ENCODE results near the gene RIN2.

The RIN2 gene

GRCh38 chr20:19767070-19767469 lies 9.0 kb downstream of the RIN2 start:
- no peak for DNase-seq (ENCODE audit: low read depth)

DNA sequence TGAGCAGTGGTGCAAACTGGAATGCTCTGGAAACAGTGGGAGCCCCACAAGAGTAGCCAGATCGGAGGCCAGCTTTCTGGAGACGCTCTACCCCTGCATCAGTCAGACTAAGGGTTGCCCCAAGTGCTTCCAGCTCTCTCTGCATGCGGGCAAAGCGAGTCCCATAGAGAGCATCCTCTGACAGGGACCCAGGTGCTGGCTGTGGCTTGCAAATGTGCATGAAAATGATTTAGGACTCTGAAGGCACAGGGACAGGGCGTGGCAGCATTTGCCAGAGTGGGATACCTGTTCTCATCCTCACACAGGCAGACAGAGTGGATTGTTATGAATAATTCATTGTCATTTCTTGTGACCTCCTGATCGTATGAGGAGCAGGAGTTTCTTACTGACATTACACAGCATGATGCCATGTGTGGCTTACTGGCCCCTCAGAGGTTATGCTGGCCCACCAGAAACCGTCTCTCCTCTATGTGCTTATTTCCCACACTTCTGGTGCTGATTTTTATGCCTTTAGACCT lies 10.3 kb downstream of the RIN2 start:
- DNase-seq (ENCODE audit: low read depth), result no peak

- DNase-seq (ENCODE audit: low read depth), result no peak
These were observed 11.4 kb downstream of the RIN2 start for GRCh38 chr20:19769507-19769906.

- no peak for DNase-seq (ENCODE audit: low read depth)
These were observed 12.3 kb downstream of the RIN2 start for GRCh38 chr20:19770375-19770774.

DNA sequence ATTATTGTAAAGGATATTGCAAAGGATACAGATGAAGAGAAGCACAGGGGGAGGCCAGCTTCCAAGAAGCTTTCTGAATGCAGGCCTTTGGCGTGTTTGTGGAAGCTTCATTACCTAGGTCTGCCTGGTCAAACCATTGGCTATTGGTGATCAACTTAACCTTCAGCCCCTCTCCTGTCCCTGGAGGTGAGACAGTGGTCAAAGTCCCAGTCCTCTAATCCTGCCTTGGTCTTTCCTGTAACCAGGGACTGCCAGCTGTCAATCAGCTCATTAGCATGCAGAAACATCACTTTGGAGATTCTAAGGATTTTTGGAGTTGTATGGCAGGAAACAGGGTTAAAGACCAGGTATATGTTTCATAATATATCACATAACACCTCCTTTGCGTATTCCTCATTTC lies 13.0 kb downstream of the RIN2 start:
- no peak for DNase-seq (ENCODE audit: low read depth)

GRCh38 chr20:19773471-19773870 lies 15.4 kb downstream of the RIN2 start:
- DNase-seq (ENCODE audit: low read depth), result no peak

DNA sequence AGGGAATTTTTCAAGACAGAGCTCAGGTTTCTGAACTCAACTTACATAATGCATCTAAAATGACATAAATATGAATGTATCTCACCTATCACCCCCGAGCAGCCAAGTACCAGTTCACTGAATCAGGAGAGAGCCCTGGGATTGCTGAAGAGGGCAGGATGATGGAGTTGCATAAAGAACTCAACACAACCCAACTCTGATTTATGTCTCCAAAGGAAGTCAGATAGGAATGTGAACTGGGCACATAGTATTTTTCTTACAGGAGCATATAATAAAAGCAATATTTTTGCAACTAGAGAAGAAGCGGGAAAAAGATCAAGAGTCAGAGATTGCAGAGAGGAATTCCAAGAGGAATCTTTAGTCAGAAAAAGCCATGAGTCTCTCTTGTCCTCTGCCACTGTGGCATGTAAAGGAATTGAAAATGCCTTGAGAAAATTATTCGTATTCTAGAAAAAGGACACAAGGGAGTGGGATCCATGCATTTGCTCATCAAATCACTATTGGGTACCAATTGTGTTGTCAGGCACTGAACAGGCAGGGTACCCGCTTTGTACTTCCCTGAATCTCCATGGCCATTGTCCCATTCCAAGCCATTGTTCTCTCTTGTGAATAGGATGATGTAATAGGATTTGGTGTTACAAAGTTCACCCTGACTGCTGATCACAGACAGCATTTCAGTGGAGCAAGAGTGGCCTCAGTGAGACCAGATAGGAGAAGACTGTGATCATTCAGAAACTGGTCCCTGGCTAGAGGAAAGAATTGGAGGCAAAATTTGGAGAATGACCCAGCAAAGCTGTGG lies 16.3 kb downstream of the RIN2 start:
- no peak for DNase-seq (ENCODE audit: low read depth)

DNA sequence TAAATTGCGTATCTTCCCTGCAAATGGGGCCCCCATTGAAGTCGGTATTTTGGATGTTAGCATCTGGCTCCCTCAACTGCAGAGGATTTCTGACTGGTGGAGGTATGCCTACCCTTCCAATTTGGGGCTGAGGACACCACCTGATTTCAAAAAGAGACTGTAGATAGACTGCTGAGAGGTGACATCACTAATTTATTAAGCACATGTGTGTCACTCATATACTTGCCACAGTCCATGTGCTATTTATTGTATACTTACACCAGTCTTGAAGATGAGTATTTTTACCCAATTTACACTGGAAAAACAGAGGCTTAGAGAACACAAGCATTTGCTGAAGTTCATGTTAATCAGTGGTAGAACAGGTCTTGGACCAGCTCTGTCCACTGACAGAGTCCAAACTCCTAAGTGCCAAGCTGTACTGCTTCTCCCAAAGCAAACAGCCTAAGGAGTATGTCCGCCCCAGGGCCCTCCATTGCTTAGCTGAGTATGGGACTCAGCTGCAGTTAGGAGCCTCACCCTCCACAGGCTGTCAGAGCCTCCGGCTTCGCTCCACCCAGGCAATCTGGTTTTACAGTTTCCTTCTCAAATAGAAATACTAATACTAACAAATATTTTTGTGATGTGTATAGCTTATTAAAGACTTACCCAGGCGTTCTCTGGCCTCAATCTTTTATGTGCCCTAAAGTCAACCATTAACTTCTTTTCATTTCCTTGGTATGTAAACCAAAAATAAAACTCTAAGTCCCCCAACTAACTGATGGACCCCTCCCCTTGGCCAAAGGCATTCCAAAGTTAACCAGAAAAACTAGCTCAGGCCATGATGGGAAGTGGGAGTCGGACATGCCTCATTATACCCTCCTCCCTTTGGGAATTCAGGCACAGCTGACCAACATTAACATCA lies 17.5 kb downstream of the RIN2 start:
- DNase-seq (ENCODE audit: low read depth), result no peak

DNA sequence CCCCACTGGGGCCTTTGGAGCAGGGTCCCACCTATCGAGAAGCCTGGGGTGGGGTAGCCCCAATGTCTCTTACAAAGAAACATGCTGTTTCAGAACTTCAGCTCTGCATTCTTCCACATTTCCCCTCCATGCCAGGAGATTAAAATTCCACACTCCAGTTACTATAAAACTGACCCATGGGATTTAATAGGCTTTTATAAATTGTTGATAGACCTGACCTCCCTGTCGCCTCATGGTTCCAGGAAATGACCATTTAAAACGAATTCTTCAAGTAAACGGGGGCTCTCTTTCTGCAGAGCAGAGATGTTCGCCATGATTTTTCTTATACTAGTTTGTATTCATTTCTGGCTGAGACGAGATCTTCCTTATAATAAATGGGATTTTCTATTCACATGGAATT lies 19.3 kb downstream of the RIN2 start:
- no peak for DNase-seq (ENCODE audit: low read depth)

- DNase-seq (ENCODE audit: low read depth), result no peak
These were observed 19.9 kb downstream of the RIN2 start for GRCh38 chr20:19777981-19778380.

GRCh38 chr20:19778404-19778803 lies 20.3 kb downstream of the RIN2 start:
- no peak for DNase-seq (ENCODE audit: low read depth)

- no peak for DNase-seq (ENCODE audit: low read depth)
These were observed 21.6 kb downstream of the RIN2 start for GRCh38 chr20:19779634-19780033.

- DNase-seq (ENCODE audit: low read depth), result no peak
These were observed 22.2 kb downstream of the RIN2 start for GRCh38 chr20:19780261-19780660.

GRCh38 chr20:19781235-19781634 lies 23.2 kb downstream of the RIN2 start:
- no peak for DNase-seq (ENCODE audit: low read depth)

DNA sequence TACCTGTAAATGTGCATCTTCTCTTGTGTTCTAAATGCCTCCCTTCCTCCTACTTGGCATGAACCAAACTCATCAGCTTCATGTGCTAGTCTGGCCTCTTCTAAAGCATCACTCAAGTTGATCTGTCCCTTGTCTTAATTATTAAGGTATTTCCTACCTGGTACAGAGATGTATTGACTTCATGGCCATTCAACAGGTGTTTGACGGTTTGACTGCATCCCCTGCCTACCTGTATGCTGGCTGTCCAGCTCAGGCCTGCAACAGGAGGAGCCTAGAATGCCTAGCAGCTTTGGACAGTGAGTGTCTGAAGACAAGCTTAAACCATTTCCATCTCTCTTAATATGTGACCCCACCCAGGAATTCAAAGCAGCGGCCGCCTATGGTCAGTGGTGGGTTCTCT lies 24.6 kb downstream of the RIN2 start:
- DNase-seq (ENCODE audit: low read depth), result no peak

- DNase-seq (ENCODE audit: low read depth), result no peak
These were observed 25.9 kb downstream of the RIN2 start for GRCh38 chr20:19783966-19784401.

GRCh38 chr20:19784511-19785172 lies 26.6 kb downstream of the RIN2 start:
- DNase-seq (ENCODE audit: low read depth), result no peak

GRCh38 chr20:19785173-19785982 lies 27.3 kb downstream of the RIN2 start:
- no peak for DNase-seq (ENCODE audit: low read depth)

- DNase-seq (ENCODE audit: low read depth), result no peak
These were observed 27.9 kb downstream of the RIN2 start for GRCh38 chr20:19785983-19786285.

GRCh38 chr20:19786311-19786710 lies 28.3 kb downstream of the RIN2 start:
- DNase-seq (ENCODE audit: low read depth), result no peak

DNA sequence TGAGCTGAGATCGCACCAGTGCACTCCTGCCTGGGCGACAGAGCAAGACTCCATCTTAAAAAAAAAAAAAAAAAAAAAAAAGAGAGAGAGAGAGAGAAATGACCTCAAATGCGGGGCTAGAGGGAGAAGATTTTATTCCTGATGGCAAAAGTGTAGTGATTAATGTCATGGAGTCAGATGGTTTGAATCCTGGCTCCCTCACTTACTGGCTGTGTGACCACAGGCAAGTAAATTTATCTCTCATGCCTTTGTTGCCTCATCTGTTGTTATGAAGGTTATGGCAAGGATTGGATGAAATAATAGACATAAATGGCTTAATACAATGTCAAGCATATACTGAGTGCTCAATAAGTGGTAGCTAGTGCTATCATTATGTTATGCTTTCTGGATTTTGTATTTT lies 29.3 kb downstream of the RIN2 start:
- DNase-seq (ENCODE audit: low read depth), result no peak

GRCh38 chr20:19789009-19789408 lies 31.0 kb downstream of the RIN2 start:
- DNase-seq (ENCODE audit: low read depth), result no peak
